GM23338 (cell line): ENCODE data around the gene HRH3. TPM values are rescaled to one million over a fixed set of nuclear protein-coding genes. Genes with fewer than 3 reads are reported as not detected.

ENCODE experiments used
- ATAC-seq: fragments of 200-7000 bp; cut with Tn5 transposase; 3 replicates; pipeline ENCODE4 v1.9.1; 2020
- DNase-seq: peaks from one replicate; pipeline ENCODE4 v3.0.0-alpha.2; 2015; ENCODE audit warnings: low spot score
- H2AFZ ChIP-seq: fragments of 200-600 bp; sonication (generic); 2 replicates; pipeline ENCODE4 v1.8.0; 2016; ENCODE audit warnings: antibody characterized with exemption, mild to moderate bottlenecking, moderate library complexity
- H3F3A ChIP-seq: fragments of 200-600 bp; sonication (generic); replicated peaks from 2 replicates; pipeline ENCODE4 v1.8.0; 2017; ENCODE audit warnings: antibody characterized with exemption, mixed run types, low read depth
- H3K27ac ChIP-seq: fragments of 200-600 bp; sonication (generic); 2 replicates; pipeline ENCODE4 v1.6.1; 2016; ENCODE audit warnings: low read depth
- H3K27me3 ChIP-seq: fragments of 200-600 bp; sonication (generic); 2 replicates; pipeline ENCODE4 v1.8.0; 2016; ENCODE audit warnings: mild to moderate bottlenecking, mixed run types, moderate library complexity; ENCODE audit not compliant: insufficient read depth
- H3K36me3 ChIP-seq: fragments of 200-600 bp; sonication (generic); 2 replicates; pipeline ENCODE4 v1.8.0; 2016; ENCODE audit warnings: mild to moderate bottlenecking; ENCODE audit not compliant: insufficient read depth
- H3K4me1 ChIP-seq: fragments of 200-600 bp; sonication (generic); 2 replicates; pipeline ENCODE4 v1.8.0; 2016; ENCODE audit warnings: mild to moderate bottlenecking, moderate library complexity; ENCODE audit not compliant: insufficient read depth
- H3K4me2 ChIP-seq: fragments of 200-600 bp; sonication (generic); 2 replicates; pipeline ENCODE4 v1.7.1; 2017; ENCODE audit warnings: mixed run types
- H3K4me3 ChIP-seq: fragments of 200-600 bp; sonication (generic); 2 replicates; pipeline ENCODE4 v1.6.1; 2016; ENCODE audit warnings: mixed run types
- H3K79me2 ChIP-seq: fragments of 200-600 bp; sonication (generic); replicated peaks from 2 replicates; pipeline ENCODE4 v1.8.0; 2017; ENCODE audit warnings: mild to moderate bottlenecking; ENCODE audit not compliant: insufficient read depth
- H3K9me2 ChIP-seq: fragments of 200-600 bp; sonication (generic); 2 replicates; pipeline ENCODE4 v1.8.0; 2017; ENCODE audit not compliant: insufficient read depth
- H4K20me1 ChIP-seq: fragments of 200-600 bp; sonication (generic); replicated peaks from 2 replicates; pipeline ENCODE4 v1.8.0; 2017; ENCODE audit warnings: mild to moderate bottlenecking; ENCODE audit not compliant: insufficient read depth
- H3K27ac Mint-ChIP-seq: 2 replicates; pipeline ENCODE4 v1.8.0; 2020; ENCODE audit warnings: inconsistent platforms, mild to moderate bottlenecking, moderate library complexity, mixed read lengths
- H3K27me3 Mint-ChIP-seq: 3 replicates; pipeline ENCODE4 v1.8.0; 2022; ENCODE audit warnings: low read depth, mild to moderate bottlenecking, moderate library complexity, mixed read lengths, inconsistent platforms; ENCODE audit not compliant: insufficient read depth, poor library complexity
- H3K36me3 Mint-ChIP-seq: 3 replicates; pipeline ENCODE4 v1.8.0; 2021; ENCODE audit warnings: low read depth, mild to moderate bottlenecking, inconsistent platforms, moderate library complexity, mixed read lengths
- H3K4me1 Mint-ChIP-seq: 3 replicates; pipeline ENCODE4 v1.8.0; 2020; ENCODE audit warnings: mild to moderate bottlenecking, inconsistent platforms, mixed read lengths
- H3K4me3 Mint-ChIP-seq: 3 replicates; pipeline ENCODE4 v1.8.0; 2021; ENCODE audit warnings: moderate library complexity, mild to moderate bottlenecking, inconsistent platforms, mixed read lengths
- H3K9me3 Mint-ChIP-seq: 3 replicates; pipeline ENCODE4 v1.8.0; 2020; ENCODE audit warnings: moderate library complexity, mild to moderate bottlenecking, inconsistent platforms, mixed read lengths
- CREB1 ChIP-seq: fragments of 250-450 bp; sonication (Bioruptor Pico); IDR thresholded peaks from 2 replicates; pipeline ENCODE4 v1.5.0; 2020; ENCODE audit warnings: low read depth, mild to moderate bottlenecking, moderate library complexity
- CTCF ChIP-seq, 2 experiments: fragments of 200-600 bp in 1 of 2; sonication (generic) in 1 of 2; conservative IDR thresholded peaks; 2 replicates each; pipeline versions ENCODE4 v1.5.1 to v1.6.1; 2016 to 2017; ENCODE audit warnings: antibody characterized with exemption in 2 of 2, low read depth in 2 of 2, mild to moderate bottlenecking in 2 of 2, moderate library complexity in 1 of 2
- EZH2 ChIP-seq: fragments of 200-600 bp; sonication (generic); IDR thresholded peaks from one replicate; pipeline ENCODE4 v1.8.0; 2017; ENCODE audit warnings: antibody characterized with exemption, mild to moderate bottlenecking, low read depth; ENCODE audit not compliant: unreplicated experiment
- EZH2phosphoT487 ChIP-seq: fragments of 200-600 bp; sonication (generic); IDR thresholded peaks from one replicate; pipeline ENCODE4 v1.8.1; 2018; ENCODE audit warnings: antibody characterized with exemption; ENCODE audit not compliant: unreplicated experiment
- JUNB ChIP-seq: IDR thresholded peaks from one replicate; pipeline ENCODE4 v1.6.1; 2016; ENCODE audit warnings: antibody characterized with exemption; ENCODE audit not compliant: unreplicated experiment
- NANOG ChIP-seq: IDR thresholded peaks from 2 replicates; pipeline ENCODE4 v1.6.1; 2016; ENCODE audit warnings: antibody characterized with exemption, borderline replicate concordance
- POLR2AphosphoS5 ChIP-seq: IDR thresholded peaks from 2 replicates; pipeline ENCODE4 v1.6.1; 2016; ENCODE audit warnings: antibody characterized with exemption, low read depth
- STAT1 ChIP-seq: IDR thresholded peaks from one replicate; pipeline ENCODE4 v1.6.1; 2016; ENCODE audit warnings: antibody characterized with exemption; ENCODE audit not compliant: unreplicated experiment
- ZNF114 ChIP-seq: fragments of 250-450 bp; sonication (Bioruptor Pico); IDR thresholded peaks from 2 replicates; pipeline ENCODE4 v1.5.0; 2020; ENCODE audit warnings: mild to moderate bottlenecking, moderate library complexity
- ZNF331 ChIP-seq: fragments of 250-450 bp; sonication (Bioruptor Pico); IDR thresholded peaks from 2 replicates; pipeline ENCODE4 v1.5.0; 2020; ENCODE audit warnings: low read depth, mild to moderate bottlenecking, moderate library complexity
- polyA plus RNA-seq: library from polyadenylated mRNA; unstranded; fragments of >200 nt; fragmentation: Nextera tagmentation; extraction: Ambion mirVana; gene quantifications from 2 replicates; pipeline ENCODE4 v1.2.1, GENCODE V29; 2016
- total RNA-seq: library from RNA; depleted of rRNA; stranded (reverse); fragments of >200 nt; shearing (Covaris generic); gene quantifications from 2 replicates; pipeline ENCODE4 v1.2.3, GENCODE V29; 2014
- TF ChIP-seq, protein P1 (sequence below): fragments of 250-450 bp; sonication (Bioruptor Pico); IDR thresholded peaks from 2 replicates; pipeline ENCODE4 v1.5.0; 2020; ENCODE audit warnings: mild to moderate bottlenecking, moderate library complexity
- TF ChIP-seq, protein P2 (sequence below): IDR thresholded peaks from one replicate; pipeline ENCODE4 v1.6.1; 2018; ENCODE audit warnings: antibody characterized with exemption; ENCODE audit not compliant: unreplicated experiment
- TF ChIP-seq, protein P3 (sequence below): IDR thresholded peaks from 2 replicates; pipeline ENCODE4 v1.6.1; 2016; ENCODE audit warnings: antibody characterized with exemption

The HRH3 gene
- total and polyA plus RNA-seq, 2 experiments from 2014 or later, result 1.5 to 5.2 TPM

DNA sequence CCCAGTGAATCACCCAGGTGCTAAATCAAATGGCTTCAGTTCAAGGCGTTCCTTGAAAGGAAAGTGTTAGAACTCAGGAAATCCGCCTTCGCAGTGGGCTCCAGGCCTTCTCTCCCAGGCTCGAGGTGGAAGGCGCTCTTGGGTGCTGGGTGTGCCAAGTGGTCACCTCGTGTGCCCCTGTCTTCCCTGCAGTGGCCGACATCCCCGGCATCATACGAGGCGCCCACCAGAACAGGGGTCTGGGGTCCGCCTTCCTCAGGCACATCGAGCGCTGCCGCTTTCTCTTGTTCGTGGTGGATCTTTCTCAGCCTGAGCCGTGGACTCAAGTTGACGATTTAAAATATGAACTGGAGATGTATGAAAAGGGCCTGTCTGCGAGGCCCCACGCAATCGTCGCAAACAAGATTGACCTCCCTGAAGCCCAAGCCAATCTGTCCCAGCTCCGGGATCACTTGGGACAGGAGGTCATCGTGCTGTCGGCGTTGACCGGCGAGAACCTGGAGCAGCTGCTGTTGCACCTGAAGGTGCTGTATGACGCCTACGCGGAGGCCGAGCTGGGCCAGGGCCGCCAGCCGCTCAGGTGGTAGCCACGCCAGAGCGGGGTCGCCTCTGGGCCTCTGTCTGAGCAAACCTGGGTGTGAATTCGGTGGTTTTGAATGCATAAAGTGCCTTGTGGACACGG, 19.4 kb downstream of the HRH3 start:
- DNase-seq, result no peak

More for the DNA sequence above, 19.4 kb downstream of the HRH3 start:
- H3K36me3 Mint-ChIP-seq, result peaks cover 45% of the 10 kb centered on the region
- Histone ChIP-seq H3K4me1 (no peaks in the 10 kb centered on the region), H3K79me2 (no peaks in the 10 kb centered on the region), H2AFZ (no peak overlapping the region), H3F3A (no peaks in the 10 kb centered on the region), H3K9me2 (no peaks in the 10 kb centered on the region), H3K4me3 (no peak overlapping the region), H4K20me1 (no peaks in the 10 kb centered on the region), H3K36me3 (no peaks in the 10 kb centered on the region; the same call in 1 of the 2 replicates), H3K4me2 (no peak overlapping the region), H3K27me3 (no peaks in the 10 kb centered on the region), H3K27ac (no peak overlapping the region)
- H3K27ac Mint-ChIP-seq, result no peak overlapping the region
- no peaks in the 10 kb centered on the region for H3K9me3 Mint-ChIP-seq
- H3K4me3 Mint-ChIP-seq, result no peak overlapping the region
- peaks cover 2% of the 10 kb centered on the region for H3K27me3 Mint-ChIP-seq
- TF ChIP-seq CTCF (conservative IDR thresholded peaks at IDR 0.05; ENCODE audit: low read depth in 2 of 2), result no peak
- TF ChIP-seq, protein P1, sequence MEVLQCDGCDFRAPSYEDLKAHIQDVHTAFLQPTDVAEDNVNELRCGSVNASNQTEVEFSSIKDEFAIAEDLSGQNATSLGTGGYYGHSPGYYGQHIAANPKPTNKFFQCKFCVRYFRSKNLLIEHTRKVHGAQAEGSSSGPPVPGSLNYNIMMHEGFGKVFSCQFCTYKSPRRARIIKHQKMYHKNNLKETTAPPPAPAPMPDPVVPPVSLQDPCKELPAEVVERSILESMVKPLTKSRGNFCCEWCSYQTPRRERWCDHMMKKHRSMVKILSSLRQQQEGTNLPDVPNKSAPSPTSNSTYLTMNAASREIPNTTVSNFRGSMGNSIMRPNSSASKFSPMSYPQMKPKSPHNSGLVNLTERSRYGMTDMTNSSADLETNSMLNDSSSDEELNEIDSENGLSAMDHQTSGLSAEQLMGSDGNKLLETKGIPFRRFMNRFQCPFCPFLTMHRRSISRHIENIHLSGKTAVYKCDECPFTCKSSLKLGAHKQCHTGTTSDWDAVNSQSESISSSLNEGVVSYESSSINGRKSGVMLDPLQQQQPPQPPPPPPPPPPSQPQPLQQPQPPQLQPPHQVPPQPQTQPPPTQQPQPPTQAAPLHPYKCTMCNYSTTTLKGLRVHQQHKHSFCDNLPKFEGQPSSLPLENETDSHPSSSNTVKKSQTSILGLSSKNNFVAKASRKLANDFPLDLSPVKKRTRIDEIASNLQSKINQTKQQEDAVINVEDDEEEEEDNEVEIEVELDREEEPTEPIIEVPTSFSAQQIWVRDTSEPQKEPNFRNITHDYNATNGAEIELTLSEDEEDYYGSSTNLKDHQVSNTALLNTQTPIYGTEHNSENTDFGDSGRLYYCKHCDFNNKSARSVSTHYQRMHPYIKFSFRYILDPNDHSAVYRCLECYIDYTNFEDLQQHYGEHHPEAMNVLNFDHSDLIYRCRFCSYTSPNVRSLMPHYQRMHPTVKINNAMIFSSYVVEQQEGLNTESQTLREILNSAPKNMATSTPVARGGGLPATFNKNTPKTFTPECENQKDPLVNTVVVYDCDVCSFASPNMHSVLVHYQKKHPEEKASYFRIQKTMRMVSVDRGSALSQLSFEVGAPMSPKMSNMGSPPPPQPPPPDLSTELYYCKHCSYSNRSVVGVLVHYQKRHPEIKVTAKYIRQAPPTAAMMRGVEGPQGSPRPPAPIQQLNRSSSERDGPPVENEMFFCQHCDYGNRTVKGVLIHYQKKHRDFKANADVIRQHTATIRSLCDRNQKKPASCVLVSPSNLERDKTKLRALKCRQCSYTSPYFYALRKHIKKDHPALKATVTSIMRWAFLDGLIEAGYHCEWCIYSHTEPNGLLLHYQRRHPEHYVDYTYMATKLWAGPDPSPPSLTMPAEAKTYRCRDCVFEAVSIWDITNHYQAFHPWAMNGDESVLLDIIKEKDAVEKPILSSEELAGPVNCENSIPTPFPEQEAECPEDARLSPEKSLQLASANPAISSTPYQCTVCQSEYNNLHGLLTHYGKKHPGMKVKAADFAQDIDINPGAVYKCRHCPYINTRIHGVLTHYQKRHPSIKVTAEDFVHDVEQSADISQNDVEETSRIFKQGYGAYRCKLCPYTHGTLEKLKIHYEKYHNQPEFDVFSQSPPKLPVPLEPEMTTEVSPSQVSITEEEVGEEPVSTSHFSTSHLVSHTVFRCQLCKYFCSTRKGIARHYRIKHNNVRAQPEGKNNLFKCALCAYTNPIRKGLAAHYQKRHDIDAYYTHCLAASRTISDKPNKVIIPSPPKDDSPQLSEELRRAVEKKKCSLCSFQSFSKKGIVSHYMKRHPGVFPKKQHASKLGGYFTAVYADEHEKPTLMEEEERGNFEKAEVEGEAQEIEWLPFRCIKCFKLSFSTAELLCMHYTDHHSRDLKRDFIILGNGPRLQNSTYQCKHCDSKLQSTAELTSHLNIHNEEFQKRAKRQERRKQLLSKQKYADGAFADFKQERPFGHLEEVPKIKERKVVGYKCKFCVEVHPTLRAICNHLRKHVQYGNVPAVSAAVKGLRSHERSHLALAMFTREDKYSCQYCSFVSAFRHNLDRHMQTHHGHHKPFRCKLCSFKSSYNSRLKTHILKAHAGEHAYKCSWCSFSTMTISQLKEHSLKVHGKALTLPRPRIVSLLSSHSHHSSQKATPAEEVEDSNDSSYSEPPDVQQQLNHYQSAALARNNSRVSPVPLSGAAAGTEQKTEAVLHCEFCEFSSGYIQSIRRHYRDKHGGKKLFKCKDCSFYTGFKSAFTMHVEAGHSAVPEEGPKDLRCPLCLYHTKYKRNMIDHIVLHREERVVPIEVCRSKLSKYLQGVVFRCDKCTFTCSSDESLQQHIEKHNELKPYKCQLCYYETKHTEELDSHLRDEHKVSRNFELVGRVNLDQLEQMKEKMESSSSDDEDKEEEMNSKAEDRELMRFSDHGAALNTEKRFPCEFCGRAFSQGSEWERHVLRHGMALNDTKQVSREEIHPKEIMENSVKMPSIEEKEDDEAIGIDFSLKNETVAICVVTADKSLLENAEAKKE (CRISPR knock-in tag), result no peak
- TF ChIP-seq ZNF114 (CRISPR knock-in tag), result no peak
- TF ChIP-seq STAT1, result no peak
- TF ChIP-seq, protein P2, sequence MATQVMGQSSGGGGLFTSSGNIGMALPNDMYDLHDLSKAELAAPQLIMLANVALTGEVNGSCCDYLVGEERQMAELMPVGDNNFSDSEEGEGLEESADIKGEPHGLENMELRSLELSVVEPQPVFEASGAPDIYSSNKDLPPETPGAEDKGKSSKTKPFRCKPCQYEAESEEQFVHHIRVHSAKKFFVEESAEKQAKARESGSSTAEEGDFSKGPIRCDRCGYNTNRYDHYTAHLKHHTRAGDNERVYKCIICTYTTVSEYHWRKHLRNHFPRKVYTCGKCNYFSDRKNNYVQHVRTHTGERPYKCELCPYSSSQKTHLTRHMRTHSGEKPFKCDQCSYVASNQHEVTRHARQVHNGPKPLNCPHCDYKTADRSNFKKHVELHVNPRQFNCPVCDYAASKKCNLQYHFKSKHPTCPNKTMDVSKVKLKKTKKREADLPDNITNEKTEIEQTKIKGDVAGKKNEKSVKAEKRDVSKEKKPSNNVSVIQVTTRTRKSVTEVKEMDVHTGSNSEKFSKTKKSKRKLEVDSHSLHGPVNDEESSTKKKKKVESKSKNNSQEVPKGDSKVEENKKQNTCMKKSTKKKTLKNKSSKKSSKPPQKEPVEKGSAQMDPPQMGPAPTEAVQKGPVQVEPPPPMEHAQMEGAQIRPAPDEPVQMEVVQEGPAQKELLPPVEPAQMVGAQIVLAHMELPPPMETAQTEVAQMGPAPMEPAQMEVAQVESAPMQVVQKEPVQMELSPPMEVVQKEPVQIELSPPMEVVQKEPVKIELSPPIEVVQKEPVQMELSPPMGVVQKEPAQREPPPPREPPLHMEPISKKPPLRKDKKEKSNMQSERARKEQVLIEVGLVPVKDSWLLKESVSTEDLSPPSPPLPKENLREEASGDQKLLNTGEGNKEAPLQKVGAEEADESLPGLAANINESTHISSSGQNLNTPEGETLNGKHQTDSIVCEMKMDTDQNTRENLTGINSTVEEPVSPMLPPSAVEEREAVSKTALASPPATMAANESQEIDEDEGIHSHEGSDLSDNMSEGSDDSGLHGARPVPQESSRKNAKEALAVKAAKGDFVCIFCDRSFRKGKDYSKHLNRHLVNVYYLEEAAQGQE, result no peak
- no peak for TF ChIP-seq POLR2AphosphoS5
- no peak for TF ChIP-seq EZH2phosphoT487
- no peak for TF ChIP-seq ZNF331 (CRISPR knock-in tag)
- TF ChIP-seq JUNB, result no peak
- no peak for TF ChIP-seq CREB1
- no peak for TF ChIP-seq EZH2
- TF ChIP-seq, protein P3, sequence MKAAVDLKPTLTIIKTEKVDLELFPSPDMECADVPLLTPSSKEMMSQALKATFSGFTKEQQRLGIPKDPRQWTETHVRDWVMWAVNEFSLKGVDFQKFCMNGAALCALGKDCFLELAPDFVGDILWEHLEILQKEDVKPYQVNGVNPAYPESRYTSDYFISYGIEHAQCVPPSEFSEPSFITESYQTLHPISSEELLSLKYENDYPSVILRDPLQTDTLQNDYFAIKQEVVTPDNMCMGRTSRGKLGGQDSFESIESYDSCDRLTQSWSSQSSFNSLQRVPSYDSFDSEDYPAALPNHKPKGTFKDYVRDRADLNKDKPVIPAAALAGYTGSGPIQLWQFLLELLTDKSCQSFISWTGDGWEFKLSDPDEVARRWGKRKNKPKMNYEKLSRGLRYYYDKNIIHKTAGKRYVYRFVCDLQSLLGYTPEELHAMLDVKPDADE, result no peak
- no peak for TF ChIP-seq NANOG
- H3K4me1 Mint-ChIP-seq, result no peaks in the 10 kb centered on the region; the same call in 2 of the 3 replicates
- no peak for ATAC-seq
